Measurements from ENCODE around the gene MASP1.

Gene MASP1

DNA sequence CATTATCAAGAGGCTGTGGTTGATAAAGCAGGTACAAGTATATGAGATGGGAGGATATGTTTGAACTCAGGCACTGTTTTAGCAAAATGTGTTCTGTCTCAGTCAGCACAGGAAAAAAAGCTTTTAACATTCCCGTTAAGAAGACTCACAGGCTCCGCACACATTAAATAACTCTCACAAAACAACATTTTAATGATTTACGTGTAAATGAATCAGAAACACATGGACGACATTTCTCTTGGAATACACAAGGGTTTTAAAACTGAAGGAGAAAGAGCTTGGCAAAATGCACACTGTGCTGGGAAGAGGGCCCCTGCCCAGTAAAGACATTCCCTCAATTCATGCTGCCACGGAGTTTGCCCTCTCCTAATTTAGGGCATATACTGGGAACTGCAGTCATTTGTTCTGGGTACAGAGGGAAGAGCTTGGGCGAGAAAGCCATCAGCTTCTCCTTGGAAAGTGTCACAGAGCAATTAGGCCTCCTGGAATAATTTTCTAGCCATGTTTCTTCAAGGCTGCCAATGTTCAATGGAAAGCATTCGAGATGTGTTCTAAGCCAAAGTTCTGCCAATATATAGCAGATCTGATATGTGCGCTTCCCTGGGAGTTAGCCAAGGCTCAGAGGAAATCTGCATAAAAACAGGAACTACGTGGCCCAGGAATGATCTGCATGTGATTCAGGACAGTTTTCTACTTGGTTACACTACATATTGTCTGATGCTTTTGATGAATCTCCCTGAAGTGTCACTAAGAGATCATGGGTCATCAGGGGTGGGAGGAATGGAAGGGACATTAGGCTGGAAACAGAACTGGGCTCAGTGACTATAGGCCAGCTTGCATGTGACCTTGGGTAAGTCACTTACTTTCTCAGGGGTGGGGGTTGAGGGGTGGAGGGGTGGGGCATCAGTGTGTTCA is 2.2 kb upstream of the MASP1 start:
- Mint-ChIP-seq H3K27ac (peak overlapping the region; percentile 68 to 93 (median 92)), H3K4me1 (peaks cover 51% of the 10 kb centered on the region), H3K36me3 (ENCODE audit: low read depth) (no peaks in the 10 kb centered on the region), H3K27me3 (ENCODE audit: low read depth) (no peaks in the 10 kb centered on the region), H3K9me3 (peaks cover 5% of the 10 kb centered on the region), H3K4me3 (peak overlapping the region in 2 of 3 experiments; percentile 8 to 40)
- TF ChIP-seq CTCF (IDR thresholded peaks at IDR 0.05; ENCODE audit: unreplicated experiment in 3 of 3): no peak

DNA sequence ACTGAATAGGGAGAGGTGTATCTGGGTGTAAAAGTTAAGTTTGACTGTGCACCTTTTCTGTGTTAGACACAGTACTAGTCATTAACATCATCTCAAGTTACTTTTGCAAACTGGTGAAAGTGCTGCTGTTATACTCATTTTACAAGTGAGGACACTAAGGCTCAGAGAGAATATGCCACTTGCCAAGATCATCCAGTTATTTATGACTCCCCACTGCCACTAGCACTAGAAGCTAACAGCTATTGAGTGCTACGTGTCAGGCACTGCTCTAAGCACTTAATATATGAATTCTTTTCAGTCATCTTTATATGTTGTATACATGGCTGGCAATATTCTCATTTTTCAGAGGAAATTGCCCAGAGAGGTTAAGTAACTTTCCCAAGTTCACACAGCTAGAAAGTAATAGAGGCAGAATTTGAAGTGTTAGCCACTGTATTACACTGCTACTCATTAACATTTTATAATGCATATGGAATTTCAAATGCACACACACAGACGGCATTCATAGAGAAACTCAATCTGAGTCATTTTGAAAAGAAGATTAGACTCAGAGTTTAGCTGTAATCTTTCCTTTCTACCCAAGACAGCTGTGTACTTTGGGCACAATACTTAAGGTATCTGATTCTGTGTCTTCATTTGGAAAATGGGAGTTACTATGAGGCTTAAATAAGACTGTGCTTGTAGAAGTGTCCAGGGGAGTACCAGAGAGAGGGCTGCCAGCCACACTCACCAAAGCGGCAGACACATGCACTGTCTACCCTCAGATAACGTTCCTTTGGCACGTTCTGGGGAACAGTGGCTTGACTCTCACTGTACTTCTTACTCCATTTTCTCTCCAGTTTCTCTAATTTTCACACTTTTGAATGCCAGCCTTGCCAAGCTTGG is 1.3 kb upstream of the MASP1 start:
- no peak for TF ChIP-seq CTCF (IDR thresholded peaks at IDR 0.05; ENCODE audit: unreplicated experiment in 3 of 3)
- Mint-ChIP-seq H3K36me3 (ENCODE audit: low read depth) (no peaks in the 10 kb centered on the region), H3K27ac (peak overlapping the region; percentile 68 to 93 (median 92)), H3K27me3 (ENCODE audit: low read depth) (no peaks in the 10 kb centered on the region), H3K9me3 (peaks cover under 1% of the 10 kb centered on the region), H3K4me3 (peak overlapping the region; percentile 4 to 78 (median 72)), H3K4me1 (peaks cover 54% of the 10 kb centered on the region)

GRCh38 chr3:187292181-187292580 is 644 bp upstream of the MASP1 start:
- Mint-ChIP-seq H3K27me3 (ENCODE audit: low read depth) (no peaks in the 10 kb centered on the region), H3K36me3 (ENCODE audit: low read depth) (no peaks in the 10 kb centered on the region), H3K4me3 (peak overlapping the region; percentile 68 to 78 (median 72)), H3K4me1 (peaks cover 57% of the 10 kb centered on the region), H3K27ac (peak overlapping the region; percentile 68 to 93 (median 92)), H3K9me3 (no peaks in the 10 kb centered on the region)
- TF ChIP-seq CTCF (IDR thresholded peaks at IDR 0.05; ENCODE audit: unreplicated experiment in 3 of 3): no peak

GRCh38 chr3:187291001-187291511 is 481 bp downstream of the MASP1 start:
- Mint-ChIP-seq H3K27me3 (ENCODE audit: low read depth) (no peaks in the 10 kb centered on the region), H3K4me1 (peaks cover 59% of the 10 kb centered on the region), H3K4me3 (peak overlapping the region; percentile 68 to 78 (median 72)), H3K9me3 (no peaks in the 10 kb centered on the region), H3K36me3 (ENCODE audit: low read depth) (no peaks in the 10 kb centered on the region), H3K27ac (peak overlapping the region; percentile 68 to 93 (median 92))
- no peak for TF ChIP-seq CTCF (IDR thresholded peaks at IDR 0.05; ENCODE audit: unreplicated experiment in 3 of 3)

- no peak for TF ChIP-seq CTCF (IDR thresholded peaks at IDR 0.05; ENCODE audit: unreplicated experiment in 3 of 3)
- peak overlapping the region; percentile 68 to 93 (median 92) for H3K27ac Mint-ChIP-seq
- H3K4me1 Mint-ChIP-seq: peaks cover 59% of the 10 kb centered on the region
- H3K9me3 Mint-ChIP-seq: no peaks in the 10 kb centered on the region
- peak overlapping the region; percentile 68 to 78 (median 72) for H3K4me3 Mint-ChIP-seq
- H3K27me3 Mint-ChIP-seq (ENCODE audit: low read depth): no peaks in the 10 kb centered on the region
- no peaks in the 10 kb centered on the region for H3K36me3 Mint-ChIP-seq (ENCODE audit: low read depth)
These were observed 1.0 kb downstream of the MASP1 start for GRCh38 chr3:187290503-187290902.
